ENCODE data around the gene MYOCD.

MYOCD gene

DNA sequence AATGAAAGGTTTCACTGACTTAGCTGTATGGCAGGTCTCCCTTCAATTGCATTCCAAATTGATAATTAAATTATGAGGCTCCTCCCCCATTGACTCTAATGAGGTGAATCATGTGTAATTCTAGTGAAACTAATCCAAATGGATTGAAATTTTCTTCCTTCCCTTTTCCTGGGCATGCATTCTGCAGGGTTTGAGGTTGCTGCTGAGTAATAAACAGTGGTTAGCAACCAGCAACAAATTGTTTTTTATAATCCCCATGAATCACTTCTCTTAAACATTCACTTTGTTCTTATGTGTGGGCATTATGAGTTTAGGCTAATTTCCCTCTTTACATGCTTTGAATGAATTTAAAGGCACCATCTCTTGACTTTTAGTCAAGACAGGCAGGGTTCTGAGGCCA lies 43.4 kb downstream of the MYOCD start:
- DNase-seq (ENCODE audit: low read depth in 2 of 2) = no peak

DNA sequence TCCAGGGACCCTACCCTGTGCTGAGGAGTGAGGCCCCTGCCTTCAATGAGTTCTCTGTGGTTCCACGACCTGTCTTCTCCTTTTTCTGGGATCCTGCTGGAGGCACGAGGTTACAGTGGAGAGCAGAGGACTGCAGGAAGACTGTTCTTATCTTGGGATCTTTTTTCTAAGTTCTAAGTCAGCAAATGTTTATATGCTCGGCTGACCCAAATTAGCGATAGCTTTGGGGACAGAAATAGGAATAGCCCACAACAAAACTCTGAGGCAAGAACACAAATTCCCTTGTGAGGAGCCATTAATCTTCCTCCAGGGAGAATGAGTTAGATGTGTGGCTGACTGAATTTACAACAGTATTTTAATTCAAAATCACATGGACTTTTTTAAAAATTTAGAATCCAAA lies 46.7 kb downstream of the MYOCD start:
- no peak for DNase-seq (ENCODE audit: low read depth in 2 of 2)

- DNase-seq (ENCODE audit: low read depth in 2 of 2) = no peak
These were observed 47.3 kb downstream of the MYOCD start for GRCh38 chr17:12712941-12713340.

DNA sequence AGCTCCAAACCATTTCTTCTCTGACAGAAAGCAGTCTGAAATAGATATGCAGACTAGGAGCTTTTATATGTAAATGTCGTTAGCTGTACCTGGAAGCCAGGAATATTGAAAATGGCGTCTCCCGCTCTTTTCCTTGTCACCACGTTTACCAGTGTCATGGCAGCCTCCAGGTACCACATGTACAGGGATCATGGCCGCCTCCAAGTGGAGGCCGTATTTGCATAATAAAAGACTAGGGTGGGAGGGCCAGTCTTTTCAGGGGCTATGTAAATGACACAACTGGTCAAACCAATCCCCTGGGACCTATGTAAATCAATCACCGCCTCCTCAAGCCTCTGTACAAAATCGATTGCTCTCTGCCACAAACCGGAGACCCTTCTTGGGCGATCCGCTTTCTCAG lies 54.3 kb downstream of the MYOCD start:
- DNase-seq (ENCODE audit: low read depth in 2 of 2) = no peak

GRCh38 chr17:12721581-12721980 lies 55.9 kb downstream of the MYOCD start:
- DNase-seq (ENCODE audit: low read depth in 2 of 2) = no peak

- DNase-seq (ENCODE audit: low read depth in 2 of 2) = no peak
These were observed 56.6 kb downstream of the MYOCD start for GRCh38 chr17:12722282-12722681.

GRCh38 chr17:12726131-12726530 lies 60.4 kb downstream of the MYOCD start:
- no peak for DNase-seq (ENCODE audit: low read depth in 2 of 2)

DNA sequence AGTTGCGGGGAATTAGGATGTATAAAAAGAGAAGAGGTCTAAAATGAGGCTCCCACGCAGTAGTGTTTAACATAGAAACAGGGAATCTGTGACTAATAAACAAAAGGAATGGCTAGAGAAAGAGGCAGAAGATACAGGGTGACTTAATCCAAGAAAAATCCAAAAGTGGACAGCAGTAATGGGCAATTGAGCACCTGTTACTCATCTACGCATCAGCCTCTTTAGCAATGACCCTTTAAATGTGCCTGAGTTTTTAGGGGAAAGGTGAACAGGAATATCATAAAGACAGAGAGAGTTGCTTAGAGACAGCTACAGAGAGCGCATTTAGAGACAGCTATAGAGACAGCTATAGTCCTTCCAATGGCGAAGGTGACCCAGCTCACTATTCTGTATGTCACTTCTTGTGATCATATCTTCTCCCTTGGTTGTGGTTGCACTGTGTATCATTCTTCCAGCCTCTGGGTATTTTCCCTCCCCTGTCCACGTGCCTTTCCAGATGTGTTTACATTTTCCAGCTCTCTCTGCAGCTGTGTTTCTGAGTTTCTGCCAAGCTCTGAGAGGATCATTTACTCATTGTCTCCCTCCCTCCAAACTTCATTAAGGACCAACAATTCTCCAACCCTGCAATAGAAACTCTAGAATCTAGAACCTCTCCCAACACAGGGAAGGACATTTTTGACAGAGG lies 61.5 kb downstream of the MYOCD start:
- no peak for DNase-seq (ENCODE audit: low read depth in 2 of 2)

GRCh38 chr17:12727881-12728280 lies 62.2 kb downstream of the MYOCD start:
- DNase-seq (ENCODE audit: low read depth in 2 of 2) = no peak

DNA sequence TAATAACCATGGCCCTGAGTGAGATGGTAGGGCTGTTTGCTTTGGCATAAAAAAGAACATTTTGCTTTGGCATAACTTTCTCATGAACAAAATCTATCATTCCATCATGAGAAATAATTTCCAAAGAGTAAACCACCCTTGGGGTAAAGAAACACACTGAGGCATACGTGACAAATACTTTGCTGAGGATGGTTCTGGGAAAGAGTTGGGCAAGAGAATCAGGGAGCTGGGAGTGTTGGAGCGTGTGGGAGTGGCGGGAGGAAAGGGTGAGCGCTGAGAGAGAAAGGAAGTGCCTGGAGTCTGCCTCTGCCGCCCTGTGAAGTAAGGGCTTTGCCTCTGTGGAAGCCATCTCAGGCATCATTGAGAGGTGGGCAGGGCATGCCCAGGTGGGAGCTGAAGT lies 63.4 kb downstream of the MYOCD start:
- no peak for DNase-seq (ENCODE audit: low read depth in 2 of 2)

DNA sequence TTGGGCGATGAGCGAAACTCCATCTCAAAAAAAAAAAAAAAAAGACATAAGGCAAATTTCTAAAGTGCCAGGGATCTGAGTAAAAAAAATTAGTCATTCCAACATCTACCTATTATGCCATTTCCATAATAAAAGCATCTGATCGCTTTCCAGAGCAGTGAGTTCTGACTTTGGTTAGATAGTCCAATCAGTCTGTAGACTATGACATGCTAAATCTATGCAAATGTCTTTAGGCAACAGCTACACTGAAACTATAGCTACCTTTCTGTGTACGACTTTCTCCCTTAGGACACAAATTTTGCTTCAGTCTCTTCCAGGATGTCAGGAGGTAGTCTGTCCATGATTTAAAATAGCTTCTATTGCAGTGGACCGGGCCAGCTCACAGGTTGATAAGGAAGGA lies 64.7 kb downstream of the MYOCD start:
- DNase-seq (ENCODE audit: low read depth in 2 of 2) = no peak

GRCh38 chr17:12730931-12731521 lies 65.3 kb downstream of the MYOCD start:
- no peak for DNase-seq (ENCODE audit: low read depth in 2 of 2)

- DNase-seq (ENCODE audit: low read depth in 2 of 2) = no peak
These were observed 66.1 kb downstream of the MYOCD start for GRCh38 chr17:12731839-12732238.

GRCh38 chr17:12732366-12732765 lies 66.7 kb downstream of the MYOCD start:
- no peak for DNase-seq (ENCODE audit: low read depth in 2 of 2)

DNA sequence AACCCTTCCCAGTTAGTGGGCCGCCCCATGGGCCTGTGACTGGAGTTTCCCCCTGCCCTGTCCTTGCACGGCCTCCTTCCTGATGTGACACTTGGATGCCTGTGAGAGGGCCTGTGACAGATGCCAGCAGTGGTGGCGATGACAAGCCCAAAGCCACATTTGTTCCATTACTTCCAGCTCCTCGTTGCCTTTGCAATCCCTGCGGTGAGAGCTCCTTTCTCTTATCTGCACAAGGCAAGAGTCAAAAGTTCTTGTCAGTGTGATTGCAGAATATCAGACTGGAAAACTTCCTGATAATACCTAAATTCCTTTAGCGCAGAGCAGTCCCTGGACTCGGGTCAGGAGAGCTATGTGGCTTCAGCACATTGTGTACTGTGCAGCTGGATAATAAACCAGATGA lies 69.2 kb downstream of the MYOCD start:
- DNase-seq (ENCODE audit: low read depth in 2 of 2) = no peak

- DNase-seq (ENCODE audit: low read depth in 2 of 2) = no peak
These were observed 69.8 kb downstream of the MYOCD start for GRCh38 chr17:12735517-12735916.

DNA sequence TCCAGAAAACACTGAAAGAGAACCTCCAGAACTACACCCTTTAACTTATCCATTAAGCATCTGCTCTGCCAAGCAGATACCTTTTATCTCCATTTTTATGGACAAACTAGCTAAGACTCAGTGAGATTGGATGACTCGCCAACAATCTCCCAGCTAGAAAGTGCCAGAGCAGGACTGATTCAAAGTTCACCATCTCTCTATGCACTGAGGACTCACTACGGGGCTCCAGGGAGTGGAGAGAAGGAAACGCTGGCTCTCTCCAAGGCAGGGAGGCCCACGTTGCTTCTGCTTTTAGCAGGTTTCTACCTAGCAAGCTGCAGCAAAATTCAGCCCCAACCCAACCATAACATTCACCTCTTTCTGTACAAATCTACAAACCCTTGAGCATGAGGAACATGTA lies 70.8 kb downstream of the MYOCD start:
- no peak for DNase-seq (ENCODE audit: low read depth in 2 of 2)

- DNase-seq (ENCODE audit: low read depth in 2 of 2) = no peak
These were observed 72.2 kb downstream of the MYOCD start for GRCh38 chr17:12737740-12738469.

DNA sequence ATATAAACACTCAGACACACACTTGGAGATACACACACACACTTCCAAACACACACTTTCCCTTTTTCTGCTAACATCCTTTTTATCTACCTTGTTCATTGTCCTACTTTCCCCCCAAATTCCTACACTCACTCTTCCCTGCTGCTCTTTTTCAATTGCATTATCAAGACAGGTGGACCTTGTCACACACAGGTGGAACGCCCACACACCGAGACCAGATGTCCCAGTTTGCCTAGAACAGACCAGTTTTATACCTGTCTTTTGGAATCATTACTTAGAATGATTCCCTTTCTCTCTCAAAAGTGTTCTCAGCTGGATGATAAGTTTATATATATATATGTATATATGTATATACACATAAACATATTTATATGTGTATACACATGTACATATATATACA lies 72.9 kb downstream of the MYOCD start:
- DNase-seq (ENCODE audit: low read depth in 2 of 2) = no peak

GRCh38 chr17:12739500-12739899 lies 73.8 kb downstream of the MYOCD start:
- no peak for DNase-seq (ENCODE audit: low read depth in 2 of 2)

DNA sequence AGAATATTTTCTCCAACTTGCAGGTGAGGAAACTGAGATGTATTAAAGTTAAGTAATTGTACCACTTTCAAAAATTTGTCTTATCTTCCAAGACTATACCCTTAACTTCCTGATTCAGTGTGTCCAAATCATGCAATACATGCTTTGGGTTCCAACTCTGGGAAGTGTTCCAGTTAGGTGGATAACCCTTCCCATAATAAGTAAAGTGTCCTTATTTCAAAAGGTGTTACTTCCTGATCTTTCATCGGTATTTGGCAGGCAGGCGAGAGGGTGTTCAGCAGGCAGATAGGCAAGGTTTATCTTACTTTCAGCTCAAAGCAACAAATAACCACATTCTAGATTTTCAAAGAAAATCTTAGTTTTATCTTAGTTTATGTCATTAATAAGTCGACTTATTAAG lies 77.4 kb downstream of the MYOCD start:
- no peak for DNase-seq (ENCODE audit: low read depth in 2 of 2)

GRCh38 chr17:12744298-12744697 lies 78.6 kb downstream of the MYOCD start:
- DNase-seq (ENCODE audit: low read depth in 2 of 2) = no peak

DNA sequence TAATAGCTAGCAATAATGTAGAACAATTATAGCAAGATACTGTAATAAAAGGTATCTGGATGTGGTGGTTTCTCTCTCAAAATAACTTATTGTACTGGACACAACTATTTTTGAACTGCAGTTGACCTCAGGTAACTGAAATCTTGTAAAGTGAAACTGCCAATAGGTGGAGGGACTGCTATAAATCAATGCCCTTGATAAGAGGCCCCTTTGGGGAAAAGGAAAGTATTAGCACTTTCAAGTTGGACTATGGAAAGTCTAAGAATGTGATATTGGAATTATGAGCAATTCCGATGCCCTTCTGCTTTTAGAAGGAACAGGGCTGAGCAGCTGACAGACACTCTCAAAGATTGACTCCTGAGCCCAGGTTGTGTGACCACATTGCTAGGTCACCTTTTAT lies 79.1 kb downstream of the MYOCD start:
- DNase-seq (ENCODE audit: low read depth in 2 of 2) = no peak

Measured in stimulated activated CD8-positive, alpha-beta memory T cell treated with anti-CD3 and anti-CD28 coated beads, Interleukin-15, amount 100 ng/mL, for 4 hours (primary cell).